GM12878 (cell line): ENCODE data around the gene XPNPEP3. TPM values are rescaled to one million over a fixed set of nuclear protein-coding genes. Genes with fewer than 3 reads are reported as not detected.

Experiments
- BACH1 ChIP-seq: fragments of 450-650 bp; IDR thresholded peaks from 2 replicates; pipeline ENCODE4 v1.6.1; 2017; ENCODE audit warnings: mild to moderate bottlenecking, borderline replicate concordance
- BRCA1 ChIP-seq: IDR thresholded peaks from 2 replicates; pipeline ENCODE4 v1.6.1; 2011; ENCODE audit warnings: low read depth, low read length, improper control_type of control experiment
- CHD1 ChIP-seq: IDR thresholded peaks from 2 replicates; pipeline ENCODE4 v1.6.1; 2012; ENCODE audit warnings: low read depth, low read length, improper control_type of control experiment
- EGR1 ChIP-seq, 2 experiments: IDR thresholded peaks; 1 replicate in 1 of 2; 2 replicates in 1 of 2; pipeline ENCODE4 v1.6.1; 2011 to 2012; ENCODE audit warnings: low read depth in 2 of 2, low read length in 2 of 2, borderline replicate concordance in 1 of 2, mild to moderate bottlenecking in 1 of 2, moderate library complexity in 1 of 2
- ESRRA ChIP-seq: IDR thresholded peaks from 2 replicates; pipeline ENCODE4 v1.6.1; 2012; ENCODE audit warnings: mild to moderate bottlenecking, low read length, improper control_type of control experiment
- MAX ChIP-seq: IDR thresholded peaks from 2 replicates; pipeline ENCODE4 v1.6.1; 2012; ENCODE audit warnings: low read depth, low read length, improper control_type of control experiment
- NBN ChIP-seq: fragments of 450-650 bp; IDR thresholded peaks from 2 replicates; pipeline ENCODE4 v1.6.1; 2016
- NFIC ChIP-seq: IDR thresholded peaks from 2 replicates; pipeline ENCODE4 v1.6.1; 2012; ENCODE audit warnings: low read depth, mild to moderate bottlenecking, inconsistent platforms, low read length, moderate library complexity
- NFXL1 ChIP-seq: fragments of 450-650 bp; IDR thresholded peaks from 2 replicates; pipeline ENCODE4 v1.6.1; 2017; ENCODE audit warnings: antibody characterized with exemption, mild to moderate bottlenecking, borderline replicate concordance
- NFYA ChIP-seq: IDR thresholded peaks from 2 replicates; pipeline ENCODE4 v1.6.1; 2011; ENCODE audit warnings: low read depth, mild to moderate bottlenecking, low read length, improper control_type of control experiment, borderline replicate concordance
- NFYB ChIP-seq: IDR thresholded peaks from 2 replicates; pipeline ENCODE4 v1.6.1; 2011; ENCODE audit warnings: low read depth, mild to moderate bottlenecking, low read length, improper control_type of control experiment, moderate library complexity; ENCODE audit not compliant: insufficient read depth
- NKRF ChIP-seq: fragments of 450-650 bp; conservative IDR thresholded peaks from 2 replicates; pipeline ENCODE4 v1.6.1; 2017; ENCODE audit warnings: mild to moderate bottlenecking, moderate library complexity
- NRF1 ChIP-seq: conservative IDR thresholded peaks from 2 replicates; pipeline ENCODE4 v1.6.1; 2011; ENCODE audit warnings: mild to moderate bottlenecking, low read depth, low read length, improper control_type of control experiment
- POLR2AphosphoS2 ChIP-seq: IDR thresholded peaks from 2 replicates; pipeline ENCODE4 v1.6.1; 2011; ENCODE audit warnings: low read depth, mild to moderate bottlenecking, low read length, improper control_type of control experiment, moderate library complexity
- RUNX3 ChIP-seq: IDR thresholded peaks from 2 replicates; pipeline ENCODE4 v1.6.1; 2012; ENCODE audit warnings: low read length, inconsistent platforms
- SP1 ChIP-seq: IDR thresholded peaks from one replicate; pipeline ENCODE4 v1.6.1; 2011; ENCODE audit warnings: low read depth, low read length
- SUPT20H ChIP-seq: IDR thresholded peaks from 2 replicates; pipeline ENCODE4 v1.6.1; 2011; ENCODE audit warnings: low read depth, mild to moderate bottlenecking, low read length, moderate library complexity, borderline replicate concordance; ENCODE audit not compliant: control insufficient read depth
- TARDBP ChIP-seq: IDR thresholded peaks from 2 replicates; pipeline ENCODE4 v1.6.1; 2016; ENCODE audit warnings: borderline replicate concordance
- TBL1XR1 ChIP-seq: IDR thresholded peaks from 2 replicates; pipeline ENCODE4 v1.6.1; 2012; ENCODE audit warnings: low read depth, low read length, improper control_type of control experiment
- TCF12 ChIP-seq: IDR thresholded peaks from 2 replicates; pipeline ENCODE4 v1.6.1; 2011; ENCODE audit warnings: low read depth, mild to moderate bottlenecking, low read length
- TCF3 ChIP-seq: IDR thresholded peaks from 2 replicates; pipeline ENCODE4 v1.6.1; 2012; ENCODE audit warnings: low read depth, mild to moderate bottlenecking, low read length, borderline replicate concordance; ENCODE audit not compliant: insufficient read depth
- WRNIP1 ChIP-seq: IDR thresholded peaks from 2 replicates; pipeline ENCODE4 v1.6.1; 2011; ENCODE audit warnings: low read depth, low read length, improper control_type of control experiment, borderline replicate concordance
- ZBTB4 ChIP-seq: fragments of 450-650 bp; formaldehyde crosslinking; IDR thresholded peaks from 2 replicates; pipeline ENCODE4 v1.4.0; 2022; ENCODE audit warnings: mild to moderate bottlenecking, moderate library complexity
- ZNF217 ChIP-seq: fragments of 450-650 bp; IDR thresholded peaks from 2 replicates; pipeline ENCODE4 v1.6.1; 2017; ENCODE audit warnings: antibody characterized with exemption, mild to moderate bottlenecking
- ZNF384 ChIP-seq: IDR thresholded peaks from 2 replicates; pipeline ENCODE4 v1.6.1; 2012; ENCODE audit warnings: low read depth, mild to moderate bottlenecking, low read length, improper control_type of control experiment, borderline replicate concordance
- ZZZ3 ChIP-seq: IDR thresholded peaks from 2 replicates; pipeline ENCODE4 v1.6.1; 2011; ENCODE audit warnings: low read depth; ENCODE audit not compliant: control insufficient read depth, insufficient read length
- polyA plus RNA-seq, 11 experiments: library from polyadenylated mRNA; depleted of rRNA in 4 of 11; unstranded in 6 of 11; stranded (reverse) in 5 of 11; fragments of >200 nt; fragmentation: Nextera tagmentation in 4 of 11; fragmentation: Illumina TruSeq in 1 of 11; extraction: Ambion mirVana in 4 of 11; extraction: Trizol in 1 of 11; gene quantifications; 1 replicate in 1 of 11; 2 replicates in 10 of 11; pipeline versions ENCODE4 v1.2.1 to v1.2.3, GENCODE V29; 2011 to 2016; ENCODE audit warnings: inconsistent platforms in 2 of 11, missing spikeins in 2 of 11, low read depth in 1 of 11
- total RNA-seq, 4 experiments: library from RNA; depleted of rRNA in 3 of 4; stranded (reverse); fragments of >200 nt in 3 of 4; fragmentation: Illumina TruSeq in 1 of 4; extraction: Trizol in 1 of 4; gene quantifications; 2 replicates each; pipeline versions ENCODE4 v1.2.1 to v1.2.3, GENCODE V29; 2013 to 2021

XPNPEP3 gene
- total and polyA plus RNA-seq, 10 of the 15 experiments (the other 5 are each of a cell fraction or from before 2014, with no cell fraction given), result 6.7 to 19.9 (median 11.7) TPM

- TF ChIP-seq POLR2AphosphoS2 (peak; percentile 91), WRNIP1 (no peak), ZNF217 (no peak), BRCA1 (no peak), TARDBP (0 out of 2 replicates have a peak, but pooled peaks have one; percentile 7), SP1 (peak; percentile 97), BACH1 (peak; percentile 89; the same call in 1 of the 2 replicates), MAX (peak; percentile 44; the same call in 1 of the 2 replicates), ZZZ3 (no peak), SUPT20H (no peak), RUNX3 (peak; percentile 49; the same call in 1 of the 2 replicates), TBL1XR1 (peak; percentile 46; the same call in 1 of the 2 replicates), ESRRA (no peak), ZNF384 (no peak), NBN (peak; percentile 76; the same call in 1 of the 2 replicates), TCF12 (peak; percentile 77; the same call in 1 of the 2 replicates), NKRF (no peak; the same call in 1 of the 2 replicates), NFXL1 (no peak), CHD1 (no peak), TCF3 (peak; percentile 91), ZBTB4 (CRISPR knock-in tag) (0 out of 2 replicates have a peak, but pooled peaks have one; percentile 51), NFIC (no peak), NRF1 (peak; percentile 74), NFYB (peak; percentile 91), EGR1 (IDR thresholded peaks at IDR 0.05; ENCODE audit: borderline replicate concordance in 1 of 2, low read depth in 2 of 2, low read length in 2 of 2) (peak in 1 of 2 experiments; percentile 88; a peak in 2 of 3 replicates), NFYA (no peak; the same call in 1 of the 2 replicates)
Measured at GRCh38 chr22:40950962-40951794, 94.2 kb downstream of the XPNPEP3 start, which contains the start of gene RBX1 (continued).
